Mammary epithelial cell (primary cell): ENCODE results near the gene EIF4A3.

ENCODE experiments used
- CTCF ChIP-seq, 2 donors: IDR thresholded peaks in 1 of 2; conservative IDR thresholded peaks in 1 of 2; 2 replicates each; pipeline ENCODE4 v1.5.1; 2011 to 2012; ENCODE audit warnings: inconsistent platforms in 2 of 2, low read length in 2 of 2, mild to moderate bottlenecking in 2 of 2, control low read depth in 1 of 2, low read depth in 1 of 2; ENCODE audit not compliant: insufficient read depth in 1 of 2; ENCODE audit errors: extremely low read depth in 1 of 2
- EZH2 ChIP-seq: IDR thresholded peaks from 2 replicates; pipeline ENCODE4 v1.6.1; 2012; ENCODE audit warnings: low read length, inconsistent platforms, borderline replicate concordance

GRCh38 chr17:80182118-80182844, 35.4 kb upstream of the EIF4A3 start:
- TF ChIP-seq EZH2 (no peak), CTCF (conservative IDR thresholded peaks at IDR 0.05 in 1 of 2, IDR thresholded peaks at IDR 0.05 in 1 of 2; ENCODE audit: extremely low read depth in 1 of 2, insufficient read depth in 1 of 2, low read depth in 1 of 2, low read length in 2 of 2) (no peak)
